SKM-1 (cell line): ENCODE measurements around the gene ANKRD13A.
"Not testable (repeated sequence)": the region's sequence is repeated elsewhere in the genome, so short reads cannot be mapped to it uniquely, and the experiment has no call there.

Experiments used
- DNase-seq: peaks from one replicate; lab custom pipeline; 2025; ENCODE audit not compliant: unreplicated experiment; lab: John Stamatoyannopoulos, UW

The ANKRD13A gene

GRCh38 chr12:110077800-110078199 lies 78.6 kb downstream of the ANKRD13A start:
- no peak for DNase-seq

GRCh38 chr12:110079477-110080400 lies 80.5 kb downstream of the ANKRD13A start:
- no peak for DNase-seq

GRCh38 chr12:110080410-110080809 lies 81.2 kb downstream of the ANKRD13A start:
- no peak for DNase-seq

GRCh38 chr12:110084314-110085015 lies 85.2 kb downstream of the ANKRD13A start:
- no peak for DNase-seq

GRCh38 chr12:110088216-110088615 lies 89.0 kb downstream of the ANKRD13A start:
- not testable (repeated sequence) for DNase-seq

- DNase-seq, result no peak
These were observed 89.7 kb downstream of the ANKRD13A start for GRCh38 chr12:110088936-110089335.
